K562 (cell line): Measurements from ENCODE around the gene UBTD1. TPM values are rescaled to one million over a fixed set of nuclear protein-coding genes. Genes with fewer than 3 reads are reported as not detected.
A peak's percentile ranks its signal among the peaks of the same experiment; 100 is the strongest.

ENCODE experiments used
- ATAC-seq: fragments of 200-7000 bp; cut with Tn5 transposase; 3 replicates; pipeline ENCODE4 v1.9.1; 2020; ENCODE audit warnings: moderate library complexity
- Bru-seq: library from RNA; stranded (reverse); fragments of 400-500 nt; gene quantifications from one replicate; lab custom pipeline; 2021; lab: Mats Ljungman, UMichigan
- BruChase-seq, 2 experiments: library from RNA; stranded (reverse); fragments of 400-500 nt; gene quantifications; one replicate each; lab custom pipeline; 2021; lab: Mats Ljungman, UMichigan
- BruUV-seq: library from RNA; stranded (reverse); fragments of 400-500 nt; replicated peaks from 2 replicates; lab custom pipeline; 2021; lab: Mats Ljungman, UMichigan
- CTCF ChIA-PET: fragments of 300-600 bp; formaldehyde crosslinking; extraction: SDS; loops from one replicate; lab custom pipeline; 2021; ENCODE audit warnings: low intra/inter-chr PET ratio; lab: Yijun Ruan, JAX
- POLR2A ChIA-PET: fragments of 300-600, 350-650 bp; sonication (Branson Sonifier 250); formaldehyde crosslinking; extraction: SDS; loops from one replicate; lab custom pipeline; 2021; ENCODE audit warnings: antibody characterized with exemption, inconsistent platforms; lab: Yijun Ruan, JAX
- DNase-seq, 4 experiments: peaks; one replicate each; pipeline versions ENCODE4 v3.0.0 to v3.0.0-alpha.2; 2011 to 2018; ENCODE audit warnings: low spot score in 3 of 4, mixed read lengths in 3 of 4; ENCODE audit errors: extremely low read depth in 1 of 4
- FAIRE-seq: peaks from 2 replicates; lab custom pipeline; 2011; peaks lifted over from hg19 to GRCh38; lab: Jason Lieb, UNC
- H2AFZ ChIP-seq: 2 replicates; pipeline ENCODE4 v1.6.0; 2011; ENCODE audit warnings: low read depth, low read length, control low read depth, inconsistent platforms
- H3K27ac ChIP-seq: fragments of 200-600 bp; 3 replicates; pipeline ENCODE4 v1.8.0; 2011; ENCODE audit warnings: low read depth, mild to moderate bottlenecking, control low read depth, inconsistent platforms, low read length, moderate library complexity, mixed read lengths; ENCODE audit errors: extremely low read depth
- H3K27me3 ChIP-seq, 2 experiments: fragments of 300-600 bp in 1 of 2; 2 replicates in 1 of 2; 3 replicates in 1 of 2; pipeline versions ENCODE4 v1.6.0 to v1.8.0; 2011; ENCODE audit warnings: inconsistent platforms in 2 of 2, low read length in 2 of 2, mild to moderate bottlenecking in 1 of 2, mixed read lengths in 1 of 2, moderate library complexity in 1 of 2; ENCODE audit not compliant: control insufficient read depth in 2 of 2, insufficient read depth in 2 of 2
- H3K36me3 ChIP-seq: fragments of 300-600 bp; 3 replicates; pipeline ENCODE4 v1.8.0; 2011; ENCODE audit warnings: mild to moderate bottlenecking, low read length, inconsistent platforms; ENCODE audit not compliant: control insufficient read depth, insufficient read depth
- H3K4me1 ChIP-seq, 2 experiments: fragments of 200-600 bp in 1 of 2; replicated peaks in 1 of 2; 2 replicates in 1 of 2; 3 replicates in 1 of 2; pipeline versions ENCODE4 v1.5.1 to v1.8.0; 2011; ENCODE audit warnings: inconsistent platforms in 2 of 2, low read length in 2 of 2, mild to moderate bottlenecking in 1 of 2, mixed read lengths in 1 of 2, moderate library complexity in 1 of 2; ENCODE audit not compliant: control insufficient read depth in 2 of 2, insufficient read depth in 2 of 2
- H3K4me2 ChIP-seq: 2 replicates; pipeline ENCODE4 v1.6.1; 2011; ENCODE audit warnings: low read length, control low read depth, inconsistent platforms, mixed read lengths; ENCODE audit not compliant: insufficient read depth
- H3K4me3 ChIP-seq: fragments of 200-600 bp; sonication (generic), shearing (Covaris generic); 2 replicates; pipeline ENCODE4 v1.5.1; 2016; ENCODE audit warnings: control low read depth, inconsistent platforms
- H3K79me2 ChIP-seq: fragments of 200-600 bp; 3 replicates; pipeline ENCODE4 v1.8.0; 2011; ENCODE audit warnings: low read length, inconsistent platforms; ENCODE audit not compliant: control insufficient read depth, insufficient read depth
- H3K9ac ChIP-seq, 2 experiments: 2 replicates each; pipeline versions ENCODE4 v1.6.0 to v1.6.1; 2011; ENCODE audit warnings: low read depth in 2 of 2, low read length in 2 of 2, control low read depth in 1 of 2, inconsistent platforms in 1 of 2, mild to moderate bottlenecking in 1 of 2, mixed read lengths in 1 of 2; ENCODE audit not compliant: insufficient read depth in 1 of 2
- H3K9me1 ChIP-seq: one replicate; pipeline ENCODE4 v1.6.0; 2011; ENCODE audit warnings: inconsistent platforms, mild to moderate bottlenecking, low read length, moderate library complexity; ENCODE audit not compliant: control insufficient read depth, insufficient read depth
- H3K9me3 ChIP-seq: replicated peaks from 2 replicates; pipeline ENCODE4 v1.5.1; 2011; ENCODE audit warnings: low read depth, low read length, inconsistent platforms; ENCODE audit not compliant: control insufficient read depth, insufficient read depth
- H4K20me1 ChIP-seq: replicated peaks from 2 replicates; pipeline ENCODE4 v1.6.1; 2011; ENCODE audit warnings: low read length, inconsistent platforms, mixed read lengths; ENCODE audit not compliant: control insufficient read depth, insufficient read depth
- BCLAF1 ChIP-seq, 2 experiments: fragments of 450-650 bp in 1 of 2; IDR thresholded peaks; 2 replicates each; pipeline ENCODE4 v1.6.1; 2011 to 2017; ENCODE audit warnings: low read depth in 2 of 2, antibody characterized with exemption in 1 of 2, borderline replicate concordance in 1 of 2, low read length in 1 of 2, mild to moderate bottlenecking in 1 of 2, mixed read lengths in 1 of 2; ENCODE audit not compliant: control insufficient read depth in 1 of 2
- CBX8 ChIP-seq: fragments of 200-600 bp; sonication (generic); IDR thresholded peaks from 2 replicates; pipeline ENCODE4 v1.6.1; 2012; ENCODE audit warnings: borderline replicate concordance, mixed run types, low read depth, mild to moderate bottlenecking, moderate library complexity, mixed read lengths, low read length, control low read depth, inconsistent platforms; ENCODE audit not compliant: poor library complexity, severe bottlenecking; ENCODE audit errors: extremely low read depth
- DEAF1 ChIP-seq: fragments of 450-650 bp; formaldehyde crosslinking; IDR thresholded peaks from 2 replicates; pipeline ENCODE4 v1.4.0; 2020; ENCODE audit warnings: mild to moderate bottlenecking, moderate library complexity
- GTF2A2 ChIP-seq: IDR thresholded peaks from 2 replicates; pipeline ENCODE4 v1.6.1; 2016; ENCODE audit warnings: mild to moderate bottlenecking, missing genetic modification characterization, missing compliant biosample characterization
- HNRNPL ChIP-seq: fragments of 200-400 bp; formaldehyde crosslinking; IDR thresholded peaks from 2 replicates; pipeline ENCODE4 v1.6.1; 2017; ENCODE audit warnings: low read depth, mild to moderate bottlenecking, low read length
- MAFG ChIP-seq: fragments of 450-650 bp; conservative IDR thresholded peaks from 2 replicates; pipeline ENCODE4 v1.6.1; 2016; ENCODE audit warnings: missing genetic modification characterization, missing compliant biosample characterization
- POLR2A ChIP-seq: fragments of 450-650 bp; conservative IDR thresholded peaks from 2 replicates; pipeline ENCODE4 v1.6.1; 2016
- TCF3 ChIP-seq: sonication (generic); formaldehyde crosslinking; IDR thresholded peaks from 2 replicates; pipeline ENCODE4 v1.4.0; 2020; ENCODE audit warnings: mild to moderate bottlenecking, missing genetic modification reagents
- ZNF134 ChIP-seq: fragments of 250-450 bp; sonication (Bioruptor Pico); conservative IDR thresholded peaks from 2 replicates; pipeline ENCODE4 v1.4.0; 2020
- ZNF436 ChIP-seq: fragments of 250-450, 450-650 bp; sonication (Bioruptor Pico); formaldehyde crosslinking; IDR thresholded peaks from 2 replicates; pipeline ENCODE4 v1.7.0; 2020; ENCODE audit warnings: mild to moderate bottlenecking
- ZNF444 ChIP-seq: fragments of 250-450 bp; sonication (Bioruptor Pico); IDR thresholded peaks from 2 replicates; pipeline ENCODE4 v1.4.0; 2020; ENCODE audit warnings: mild to moderate bottlenecking, moderate library complexity
- WGBS: fragments of 100-300 bp; shearing (Covaris generic); methylation state at CpG from one replicate; pipeline ENCODE4 v1.1.6; 2016; ENCODE audit warnings: low coverage, mixed read lengths; ENCODE audit not compliant: insufficient coverage; ENCODE audit errors: missing lambda C conversion rate; 5-methylcytosine and 5-hydroxymethylcytosine counted together
- in situ Hi-C: fragments of 300-500 bp; cut with MboI; formaldehyde crosslinking; loops from 4 replicates; pipeline ENCODE4 v1.15.0; 2018; ENCODE audit warnings: inconsistent platforms, mixed read lengths
- intact Hi-C: fragments of 100-400 bp; cut with micrococcal nuclease; formaldehyde crosslinking; loops from 2 replicates; pipeline ENCODE4 v1.14.2; 2022
- long read RNA-seq, 3 experiments: library from polyadenylated mRNA in 2 of 3; library from RNA in 1 of 3; unstranded in 2 of 3; stranded (forward) in 1 of 3; transcript quantifications; one replicate each; pipeline ENCODE4 v2.0.0, GENCODE V29; 2019 to 2022
- polyA minus RNA-seq, 3 experiments: library from RNA; depleted of rRNA, polyadenylated mRNA; stranded (reverse); fragments of >200 nt; gene quantifications; 2 replicates each; pipeline ENCODE4 v1.2.3, GENCODE V29; 2011
- polyA plus RNA-seq, 8 experiments: library from polyadenylated mRNA; depleted of rRNA in 4 of 8; stranded (reverse) in 5 of 8; unstranded in 3 of 8; fragments of >200 nt; fragmentation: Nextera tagmentation in 2 of 8; fragmentation: Illumina TruSeq in 1 of 8; extraction: Ambion mirVana in 2 of 8; extraction: Trizol in 1 of 8; gene quantifications; 2 replicates each; pipeline versions ENCODE4 v1.2.1 to v1.2.3, GENCODE V29; 2011 to 2014; ENCODE audit warnings: inconsistent platforms in 1 of 8, missing spikeins in 1 of 8
- total RNA-seq, 7 experiments: library from RNA; depleted of rRNA in 6 of 7; stranded (reverse); fragments of >200 nt in 6 of 7; fragmentation: Illumina TruSeq in 2 of 7; extraction: Trizol in 2 of 7; gene quantifications; 2 replicates each; pipeline versions ENCODE4 v1.2.1 to v1.2.3, GENCODE V29; 2011 to 2021; ENCODE audit warnings: low replicate concordance in 1 of 7

Gene UBTD1
- total RNA-seq (2011; cell fraction: chromatin; rRNA removed; ENCODE audit: low replicate concordance): 0.56 TPM in 1 of 2 replicates, not detected in the other
- 0.67 and 0.79 TPM in 2 replicates for total RNA-seq (2011; cell fraction: nucleolus; rRNA removed)
- 0.46 and 0.51 TPM in 2 replicates for total RNA-seq (2011; cell fraction: nucleoplasm; rRNA removed)
- 1.1 and 2.2 TPM in 2 replicates for total RNA-seq (2014; rRNA removed)
- 0.11 and 0.13 TPM in 2 replicates for total RNA-seq (2014; rRNA removed; fragmentation: Illumina TruSeq; extraction: Trizol)
- total RNA-seq (2015; rRNA removed; fragmentation: Illumina TruSeq; extraction: Trizol): 0.75 and 1.0 TPM in 2 replicates
- 1.3 and 2.2 TPM in 2 replicates for total RNA-seq (2021)
- 0.61 and 1.0 TPM in 2 replicates for polyA plus RNA-seq (2011; rRNA removed)
- polyA plus RNA-seq (2011; cell fraction: cytosol; rRNA removed): 1.5 and 3.4 TPM in 2 replicates
- 0.81 and 1.5 TPM in 2 replicates for polyA plus RNA-seq (2011; cell fraction: nucleus; rRNA removed)
- 1.6 and 2.6 TPM in 2 replicates for polyA plus RNA-seq (2012)
- 0.52 and 0.91 TPM in 2 replicates for polyA plus RNA-seq (2014; fragmentation: Illumina TruSeq; extraction: Trizol)
- under 1 TPM in 1 of 2 experiments, not detected in 1; 0.08 TPM for polyA plus RNA-seq (2014; fragmentation: Nextera tagmentation; extraction: Ambion mirVana)
- 0.92 and 1.6 TPM in 2 replicates for polyA plus RNA-seq (2014; rRNA removed)
- polyA minus RNA-seq (2011; rRNA and poly(A)+ RNA removed): 0.30 and 0.49 TPM in 2 replicates
- polyA minus RNA-seq (2011; cell fraction: cytosol; rRNA and poly(A)+ RNA removed): 0.73 and 1.1 TPM in 2 replicates
- 0.27 and 0.44 TPM in 2 replicates for polyA minus RNA-seq (2011; cell fraction: nucleus; rRNA and poly(A)+ RNA removed)
- percentile 40 among the genes with signal in this experiment for Bru-seq, nascent RNA
- BruChase-seq, experiment 1, labeled RNA remaining after a 2-hour chase: percentile 41 among the genes with signal in this experiment
- percentile 34 among the genes with signal in this experiment for BruChase-seq, experiment 2, labeled RNA remaining after a 6-hour chase
- long read RNA-seq, experiment 1, transcript UBTD1-201 (3 exons, 1,706 nt): major isoform, 6 of 8 reads
- long read RNA-seq, experiment 1, partial matches to known transcripts: 1 of 8 reads
- long read RNA-seq, experiment 1, other reads (novel, unspliced or antisense): 1 of 8 reads
- long read RNA-seq, experiment 2, partial matches to known transcripts: 0 of 4 reads
- long read RNA-seq, experiment 2, other reads (novel, unspliced or antisense): 0 of 4 reads
- long read RNA-seq, experiment 3, partial matches to known transcripts: 0 of 1 reads
- long read RNA-seq, experiment 3, other reads (novel, unspliced or antisense): 0 of 1 reads

- intact Hi-C loops (no loop called here), in situ Hi-C loops (no loop called here)
- no TSS peak for BruUV-seq
- H2AFZ ChIP-seq: peak within 1 kb of the TSS; percentile 94
- WGBS: 0% methylated on average over 24 of the region's 66 CpGs
- H3K4me3 ChIP-seq: peak within 1 kb of the TSS; percentile 97
- H3K9me3 ChIP-seq: no peaks in the 10 kb centered on the region
- peaks cover 6 to 26% of the 10 kb centered on the region in 2 experiments; a peak in 3 of 5 replicates for H3K27me3 ChIP-seq
- peak within 1 kb of the TSS; percentile 94 for H3K9ac ChIP-seq
- H3K4me1 ChIP-seq: peaks cover 5 to 30% of the 10 kb centered on the region in 2 experiments; a peak in 4 of 5 replicates
- CTCF ChIA-PET: no interaction called here
- peak within 1 kb of the TSS; percentile 94 for H3K27ac ChIP-seq
- H3K4me2 ChIP-seq: peak within 1 kb of the TSS; percentile 91
- peaks cover 14% of the 10 kb centered on the region; the same call in 1 of the 2 replicates for H4K20me1 ChIP-seq
- peaks cover 16% of the 10 kb centered on the region; the same call in 2 of the 3 replicates for H3K36me3 ChIP-seq
- DNase-seq: peak; percentile 17 to 28 (median 25)
- POLR2A ChIA-PET: interaction anchor here (1.4 kb wide), 2 partner anchors 10 to 40 kb away, joined by 3 to 4 read pairs; no protein-coding TSS in a partner anchor
- ATAC-seq: peak; percentile 4
- H3K79me2 ChIP-seq: peaks cover 42% of the 10 kb centered on the region
- H3K9me1 ChIP-seq: no peaks in the 10 kb centered on the region
- FAIRE-seq: no peak
- TF ChIP-seq POLR2A (no peak), CBX8 (no peak), HNRNPL (0 out of 2 replicates have a peak, but pooled peaks have one; percentile 22), GTF2A2 (tag) (no peak), ZNF134 (no peak), DEAF1 (no peak), BCLAF1 (IDR thresholded peaks at IDR 0.05; ENCODE audit: borderline replicate concordance in 1 of 2, control insufficient read depth in 1 of 2, low read depth in 2 of 2, low read length in 1 of 2) (no peak), MAFG (tag) (no peak), ZNF444 (CRISPR knock-in tag) (no peak), ZNF436 (CRISPR knock-in tag) (no peak), TCF3 (CRISPR knock-in tag) (no peak)
Measured at GRCh38 chr10:97498841-97499560, at the start of gene UBTD1. TSS of gene UBTD1 (plus strand) at chr10:97498924. CDS start at chr10:97499204, 280 bp downstream.
